K562 (cell line): ENCODE data around the gene PPP2R3B.

ENCODE experiments used
- ARID4B ChIP-seq: sonication (generic); formaldehyde crosslinking; IDR thresholded peaks from 2 replicates; pipeline ENCODE4 v1.8.0; 2022; ENCODE audit warnings: mild to moderate bottlenecking, missing genetic modification reagents
- BCLAF1 ChIP-seq, 2 experiments: fragments of 450-650 bp in 1 of 2; IDR thresholded peaks; 2 replicates each; pipeline ENCODE4 v1.6.1; 2011 to 2017; ENCODE audit warnings: low read depth in 2 of 2, antibody characterized with exemption in 1 of 2, borderline replicate concordance in 1 of 2, low read length in 1 of 2, mild to moderate bottlenecking in 1 of 2, mixed read lengths in 1 of 2; ENCODE audit not compliant: control insufficient read depth in 1 of 2
- CTCF ChIP-seq, 3 experiments: IDR thresholded peaks in 2 of 3; conservative IDR thresholded peaks in 1 of 3; 2 replicates each; pipeline ENCODE4 v1.5.1; 2011 to 2012; ENCODE audit warnings: low read length in 3 of 3, mild to moderate bottlenecking in 3 of 3, control low read depth in 2 of 3, improper control_type of control experiment in 1 of 3, inconsistent platforms in 1 of 3, low read depth in 1 of 3, mixed read lengths in 1 of 3, moderate library complexity in 1 of 3; ENCODE audit not compliant: insufficient read depth in 2 of 3
- DPF2 ChIP-seq: fragments of 450-650 bp; IDR thresholded peaks from 2 replicates; pipeline ENCODE4 v1.6.1; 2016
- EP300 ChIP-seq: IDR thresholded peaks from 2 replicates; pipeline ENCODE4 v1.6.1; 2012; ENCODE audit warnings: low read length, improper control_type of control experiment
- FOXM1 ChIP-seq, 2 experiments: fragments of 450-650 bp in 1 of 2; sonication (generic) in 1 of 2; formaldehyde crosslinking in 1 of 2; IDR thresholded peaks; 2 replicates each; pipeline versions ENCODE4 v1.6.1 to v1.9.0; 2017 to 2022; ENCODE audit warnings: low read depth in 2 of 2, mild to moderate bottlenecking in 2 of 2, missing genetic modification reagents in 1 of 2, moderate library complexity in 1 of 2
- NFE2L1 ChIP-seq: fragments of 450-650 bp; IDR thresholded peaks from 2 replicates; pipeline ENCODE4 v1.6.1; 2016; ENCODE audit warnings: missing genetic modification characterization, low read depth, mild to moderate bottlenecking, missing compliant biosample characterization, moderate library complexity, borderline replicate concordance
- RFX5 ChIP-seq: IDR thresholded peaks from 2 replicates; pipeline ENCODE4 v1.6.1; 2011; ENCODE audit warnings: low read depth, mild to moderate bottlenecking, improper control_type of control experiment, low read length
- SOX6 ChIP-seq: fragments of 450-650 bp; IDR thresholded peaks from 2 replicates; pipeline ENCODE4 v1.6.1; 2014; ENCODE audit warnings: mild to moderate bottlenecking
- TAF1 ChIP-seq: IDR thresholded peaks from 2 replicates; pipeline ENCODE4 v1.6.1; 2011; ENCODE audit warnings: mild to moderate bottlenecking, low read length, moderate library complexity; ENCODE audit not compliant: insufficient read depth, control insufficient read depth, severe bottlenecking; ENCODE audit errors: extremely low read depth
- TCF7L2 ChIP-seq: fragments of 150-350 bp; IDR thresholded peaks from 2 replicates; pipeline ENCODE4 v1.6.1; 2016; ENCODE audit warnings: low read depth, mild to moderate bottlenecking, low read length, moderate library complexity
- THRB ChIP-seq: fragments of 450-650 bp; formaldehyde crosslinking; conservative IDR thresholded peaks from 2 replicates; pipeline ENCODE4 v1.4.0; 2022; ENCODE audit warnings: mild to moderate bottlenecking, missing genetic modification characterization
- ZBTB33 ChIP-seq: sonication (generic); formaldehyde crosslinking; IDR thresholded peaks from 2 replicates; pipeline ENCODE4 v1.8.1; 2023; ENCODE audit warnings: mild to moderate bottlenecking, missing genetic modification reagents
- ZNF644 ChIP-seq: fragments of 200-800 bp; sonication (Bioruptor generic); IDR thresholded peaks from 2 replicates; pipeline ENCODE4 v1.6.1; 2016; ENCODE audit warnings: low read depth, missing genetic modification characterization, missing compliant biosample characterization

GRCh38 chrX:360496-361150 is 26.1 kb downstream of the PPP2R3B start:
- TF ChIP-seq THRB, result no peak
- no peak for TF ChIP-seq CTCF (IDR thresholded peaks at IDR 0.05 in 2 of 3, conservative IDR thresholded peaks at IDR 0.05 in 1 of 3; ENCODE audit: insufficient read depth in 2 of 3, low read depth in 1 of 3, low read length in 3 of 3)
- TF ChIP-seq FOXM1 (IDR thresholded peaks at IDR 0.05; ENCODE audit: low read depth), result no peak
- no peak for TF ChIP-seq FOXM1 (CRISPR knock-in tag; IDR thresholded peaks at IDR 0.05; ENCODE audit: low read depth)
- TF ChIP-seq TAF1, result no peak
- no peak for TF ChIP-seq RFX5
- TF ChIP-seq EP300, result no peak
- no peak for TF ChIP-seq NFE2L1 (tag)
- no peak for TF ChIP-seq SOX6
- no peak for TF ChIP-seq DPF2
- TF ChIP-seq BCLAF1 (IDR thresholded peaks at IDR 0.05; ENCODE audit: borderline replicate concordance in 1 of 2, control insufficient read depth in 1 of 2, low read depth in 2 of 2, low read length in 1 of 2), result no peak
- TF ChIP-seq ARID4B, result no peak
- TF ChIP-seq TCF7L2, result no peak
- no peak for TF ChIP-seq ZBTB33
- no peak for TF ChIP-seq ZNF644
